ENCODE results near the gene DPY19L1.
"Not testable (repeated sequence)": the region's sequence is repeated elsewhere in the genome, so short reads cannot be mapped to it uniquely, and the experiment has no call there.

- not testable (repeated sequence) for TF ChIP-seq POLR2A, POLR2AphosphoS5, POU2F2, TAF1, SPI1 (IDR thresholded peaks at IDR 0.05; ENCODE audit: low read depth, low read length)
Measured at GRCh38 chr7:34903921-34904320, 133.4 kb downstream of the DPY19L1 start.

All from GM12891 (cell line).